T-cell (primary cell): Measurements from ENCODE around the gene CFI. TPM values are rescaled to one million over a fixed set of nuclear protein-coding genes. Genes with fewer than 3 reads are reported as not detected.

Experiments
- ATAC-seq, 4 experiments: fragments of 200-7000 bp in 3 of 4; fragments of 150-1000 bp in 1 of 4; cut with Tn5 transposase; replicated peaks in 1 of 4; 1 replicate in 3 of 4; 2 replicates in 1 of 4; pipeline ENCODE4 v1.10.0; 2021; ENCODE audit warnings: moderate library complexity in 3 of 4, mild to moderate bottlenecking in 2 of 4, moderate number of reproducible peaks in 1 of 4
- CTCF ChIA-PET, 2 donors: fragments of 300-600 bp; sonication (Branson Sonifier 250); formaldehyde crosslinking; loops; one replicate each; lab custom pipeline; 2022; ENCODE audit warnings: antibody characterized with exemption in 2 of 2; lab: Charles Lee
- POLR2A ChIA-PET, 2 donors: fragments of 300-600 bp; sonication (Branson Sonifier 250); formaldehyde crosslinking; loops; one replicate each; lab custom pipeline; 2022; ENCODE audit warnings: antibody characterized with exemption in 2 of 2; lab: Charles Lee
- DNase-seq, 35 experiments: peaks; one replicate each; pipeline versions ENCODE4 v3.0.0 to v3.0.0-alpha.2; 2013 to 2023
- H3K27ac ChIP-seq: one replicate; pipeline ENCODE4 v1.5.1; 2013; ENCODE audit warnings: low read length
- H3K27me3 ChIP-seq, 2 experiments: replicated peaks in 1 of 2; 1 replicate in 1 of 2; 2 replicates in 1 of 2; pipeline versions ENCODE4 v1.6.1 to v1.7.0; 2013; ENCODE audit warnings: low read length in 1 of 2, mixed read lengths in 1 of 2; ENCODE audit not compliant: control insufficient read depth in 2 of 2, insufficient read depth in 2 of 2; ENCODE audit errors: extremely low read depth in 1 of 2
- H3K36me3 ChIP-seq, 2 donors: 1 replicate in 1 of 2; 2 replicates in 1 of 2; pipeline versions ENCODE4 v1.6.1 to v1.7.0; 2013; ENCODE audit warnings: low read length in 1 of 2; ENCODE audit not compliant: control insufficient read depth in 2 of 2, insufficient read depth in 1 of 2; ENCODE audit errors: extremely low read depth in 1 of 2
- H3K4me1 ChIP-seq, 2 experiments: 1 replicate in 1 of 2; 2 replicates in 1 of 2; pipeline versions ENCODE4 v1.6.1 to v1.7.0; 2013; ENCODE audit warnings: low read length in 2 of 2, mixed read lengths in 1 of 2; ENCODE audit not compliant: insufficient read depth in 2 of 2, control insufficient read depth in 1 of 2; ENCODE audit errors: extremely low read depth in 1 of 2
- H3K4me3 ChIP-seq, 2 donors: 1 replicate in 1 of 2; 2 replicates in 1 of 2; pipeline versions ENCODE4 v1.5.1 to v1.7.0; 2013; ENCODE audit warnings: mild to moderate bottlenecking in 2 of 2, low read length in 1 of 2, moderate library complexity in 1 of 2; ENCODE audit not compliant: control insufficient read depth in 1 of 2; ENCODE audit errors: extremely low read depth in 1 of 2
- H3K9me3 ChIP-seq: 2 replicates; pipeline ENCODE4 v1.7.0; 2013
- H3K27ac Mint-ChIP-seq, 2 donors: one replicate each; pipeline ENCODE4 v1.8.0; 2020 to 2021; ENCODE audit warnings: mild to moderate bottlenecking in 2 of 2, mixed read lengths in 2 of 2
- H3K27me3 Mint-ChIP-seq, 2 donors: one replicate each; pipeline ENCODE4 v1.8.0; 2021 to 2022; ENCODE audit warnings: mixed read lengths in 2 of 2
- H3K36me3 Mint-ChIP-seq: one replicate; pipeline ENCODE4 v1.8.0; 2021; ENCODE audit warnings: mixed read lengths
- H3K4me1 Mint-ChIP-seq, 3 donors: one replicate each; pipeline ENCODE4 v1.8.0; 2020 to 2022; ENCODE audit warnings: mixed read lengths in 3 of 3, mild to moderate bottlenecking in 1 of 3
- H3K4me3 Mint-ChIP-seq, 3 donors: one replicate each; pipeline ENCODE4 v1.8.0; 2020 to 2022; ENCODE audit warnings: mild to moderate bottlenecking in 3 of 3, mixed read lengths in 3 of 3, moderate library complexity in 3 of 3
- H3K9me3 Mint-ChIP-seq, 3 donors: one replicate each; pipeline ENCODE4 v1.8.0; 2020 to 2022; ENCODE audit warnings: mixed read lengths in 3 of 3
- WGBS: methylation state at CpG from one replicate; pipeline ENCODE4 v1.1.5; 2013; ENCODE audit warnings: missing lambda C conversion rate; ENCODE audit not compliant: insufficient coverage; 5-methylcytosine and 5-hydroxymethylcytosine counted together
- total RNA-seq, 35 experiments: library from RNA in 6 of 35; stranded (reverse) in 6 of 35; fragments of 120-200 nt in 1 of 35; gene quantifications; one replicate each; pipeline versions ENCODE4 v1.2.1 to v1.2.4 and lab custom pipeline; 2013 to 2026

CFI gene
- total RNA-seq, 5 donors from 2014 or later (not counting 1 experiment from before 2014, with no cell fraction given), result 0.55 to 0.92 (median 0.66) TPM; not detected in 2

GRCh38 chr4:109722357-109722756 lies 79.4 kb downstream of the CFI start:
- Histone ChIP-seq H3K4me1 (no peaks in the 10 kb centered on the region), H3K27me3 (no peaks in the 10 kb centered on the region), H3K36me3 (peaks cover 0 to 5% of the 10 kb centered on the region in 2 donors), H3K27ac (no peak overlapping the region), H3K4me3 (no peak overlapping the region), H3K9me3 (no peaks in the 10 kb centered on the region)
- Mint-ChIP-seq H3K4me1 (peaks cover 7 to 36% (median 16%) of the 10 kb centered on the region in 3 donors), H3K27ac (no peak overlapping the region), H3K36me3 (peaks cover 20% of the 10 kb centered on the region), H3K4me3 (no peak overlapping the region), H3K27me3 (no peaks in the 10 kb centered on the region), H3K9me3 (no peaks in the 10 kb centered on the region)
- ATAC-seq (no peak), DNase-seq (no peak)
- ChIA-PET CTCF (no interaction called here), POLR2A (no interaction called here)

- Histone ChIP-seq H3K36me3 (peaks cover 8 to 14% of the 10 kb centered on the region in 2 donors), H3K4me1 (no peaks in the 10 kb centered on the region), H3K27ac (no peak overlapping the region), H3K4me3 (no peak overlapping the region), H3K27me3 (no peaks in the 10 kb centered on the region), H3K9me3 (no peaks in the 10 kb centered on the region)
- Mint-ChIP-seq H3K27me3 (no peaks in the 10 kb centered on the region), H3K36me3 (peaks cover 26% of the 10 kb centered on the region), H3K4me1 (peaks cover 7 to 28% (median 13%) of the 10 kb centered on the region in 3 donors), H3K27ac (no peak overlapping the region), H3K4me3 (no peak overlapping the region), H3K9me3 (no peaks in the 10 kb centered on the region)
- DNase-seq (no peak), ATAC-seq (no peak)
- 94% methylated on average over 4 of the region's 7 CpGs for WGBS
- ChIA-PET POLR2A (interaction anchor here (0.6 to 0.7 kb wide), 2 partner anchors 45 to 79 kb away, joined by 4 to 5 read pairs; no protein-coding TSS in a partner anchor), CTCF (interaction anchor here in 1 of 2 donors (0.7 kb wide), 1 partner anchor 64 kb away, joined by 11 read pairs; no protein-coding TSS in a partner anchor)
Measured at GRCh38 chr4:109721033-109721432, 80.8 kb downstream of the CFI start.

GRCh38 chr4:109719604-109720003 lies 82.2 kb downstream of the CFI start:
- Mint-ChIP-seq H3K4me1 (peaks cover 7 to 23% (median 10%) of the 10 kb centered on the region in 3 donors), H3K36me3 (peaks cover 25% of the 10 kb centered on the region), H3K9me3 (no peaks in the 10 kb centered on the region), H3K27ac (no peak overlapping the region), H3K4me3 (no peak overlapping the region), H3K27me3 (no peaks in the 10 kb centered on the region)
- Histone ChIP-seq H3K36me3 (peaks cover 8 to 12% of the 10 kb centered on the region in 2 donors), H3K4me3 (no peak overlapping the region), H3K27ac (no peak overlapping the region), H3K4me1 (no peaks in the 10 kb centered on the region), H3K27me3 (no peaks in the 10 kb centered on the region), H3K9me3 (no peaks in the 10 kb centered on the region)
- ChIA-PET CTCF (interaction anchor here in 1 of 2 donors (0.7 kb wide), 1 partner anchor 804 kb away, joined by 3 read pairs; no protein-coding TSS in a partner anchor), POLR2A (no interaction called here)
- WGBS, result no CpG with 5 or more reads among the region's 4 CpGs
- DNase-seq, result no peak
- no peak for ATAC-seq

GRCh38 chr4:109718759-109719158 lies 83.0 kb downstream of the CFI start:
- Histone ChIP-seq H3K36me3 (peaks cover 8 to 17% of the 10 kb centered on the region in 2 donors), H3K9me3 (no peaks in the 10 kb centered on the region), H3K4me3 (no peak overlapping the region), H3K4me1 (no peaks in the 10 kb centered on the region), H3K27ac (no peak overlapping the region), H3K27me3 (no peaks in the 10 kb centered on the region)
- H3K9me3 Mint-ChIP-seq, result no peaks in the 10 kb centered on the region
- WGBS, result no CpG with 5 or more reads among the region's 1 CpG
- ChIA-PET POLR2A (no interaction called here), CTCF (no interaction called here)
- no peak overlapping the region for H3K27ac Mint-ChIP-seq
- no peak overlapping the region for H3K4me3 Mint-ChIP-seq
- no peaks in the 10 kb centered on the region for H3K27me3 Mint-ChIP-seq
- peaks cover 7 to 16% (median 7%) of the 10 kb centered on the region in 3 donors for H3K4me1 Mint-ChIP-seq
- peaks cover 25% of the 10 kb centered on the region for H3K36me3 Mint-ChIP-seq
- DNase-seq (no peak), ATAC-seq (no peak)

GRCh38 chr4:109713500-109713899 lies 88.3 kb downstream of the CFI start:
- Mint-ChIP-seq H3K9me3 (no peaks in the 10 kb centered on the region), H3K4me1 (no peaks in the 10 kb centered on the region), H3K36me3 (peaks cover 31% of the 10 kb centered on the region), H3K27me3 (no peaks in the 10 kb centered on the region), H3K27ac (no peak overlapping the region), H3K4me3 (no peak overlapping the region)
- CTCF ChIA-PET, result no interaction called here
- Histone ChIP-seq H3K9me3 (no peaks in the 10 kb centered on the region), H3K4me3 (no peak overlapping the region), H3K4me1 (no peaks in the 10 kb centered on the region), H3K27ac (no peak overlapping the region), H3K36me3 (peaks cover 8 to 17% of the 10 kb centered on the region in 2 donors), H3K27me3 (no peaks in the 10 kb centered on the region)
- POLR2A ChIA-PET, result interaction anchor here in 1 of 2 donors (0.6 kb wide), 1 partner anchor 57 kb away, joined by 7 read pairs; no protein-coding TSS in a partner anchor
- no CpG with 5 or more reads among the region's 3 CpGs for WGBS
- no peak for DNase-seq
- no peak for ATAC-seq

GRCh38 chr4:109708990-109709389 lies 92.8 kb downstream of the CFI start:
- WGBS, result 100% methylated on average over 1 of the region's 1 CpG
- peaks cover 11% of the 10 kb centered on the region for H3K36me3 Mint-ChIP-seq
- H3K27me3 Mint-ChIP-seq, result no peaks in the 10 kb centered on the region
- peaks cover 3 to 4% (median 3%) of the 10 kb centered on the region in 3 donors for H3K4me1 Mint-ChIP-seq
- no peaks in the 10 kb centered on the region for H3K27me3 ChIP-seq
- H3K27ac Mint-ChIP-seq, result no peak overlapping the region
- H3K4me1 ChIP-seq, result no peaks in the 10 kb centered on the region
- DNase-seq, result no peak
- POLR2A ChIA-PET, result no interaction called here
- no peak overlapping the region for H3K27ac ChIP-seq
- H3K9me3 ChIP-seq, result no peaks in the 10 kb centered on the region
- H3K4me3 Mint-ChIP-seq, result no peak overlapping the region
- CTCF ChIA-PET, result no interaction called here
- H3K4me3 ChIP-seq, result no peak overlapping the region
- no peaks in the 10 kb centered on the region for H3K9me3 Mint-ChIP-seq
- no peak for ATAC-seq
- H3K36me3 ChIP-seq, result peaks cover 0 to 4% of the 10 kb centered on the region in 2 donors
